Measurements from ENCODE around the gene ING5. TPM values are rescaled to one million over a fixed set of nuclear protein-coding genes. Genes with fewer than 3 reads are reported as not detected.

The ING5 gene
- total RNA-seq, 1 experiment from 2014 or later = 32.1 TPM

GRCh38 chr2:241652722-241653121 is 49.1 kb upstream of the ING5 start:
- ChIA-PET CTCF (no interaction called here), POLR2A (ENCODE audit: unreplicated experiment) (no interaction called here)
- H3K9ac ChIP-seq (ENCODE audit: low read length) = no peak overlapping the region
- no peak overlapping the region for H3K27ac ChIP-seq (ENCODE audit: low read length)
- no peaks in the 10 kb centered on the region for H3F3A ChIP-seq (ENCODE audit: low read length, unreplicated experiment)
- H3K79me2 ChIP-seq (ENCODE audit: low read length) = peaks cover 30% of the 10 kb centered on the region
- H3K4me2 ChIP-seq (ENCODE audit: low read length) = no peak overlapping the region
- DNase-seq (no peak), ATAC-seq (no peak)
- no peaks in the 10 kb centered on the region; the same call in 1 of the 2 replicates for H4K20me1 ChIP-seq (ENCODE audit: low read length)
- peaks cover 17% of the 10 kb centered on the region for H3K36me3 ChIP-seq (ENCODE audit: low read depth, low read length)
- H3K9me2 ChIP-seq (replicated peaks; ENCODE audit: low read length) = no peaks in the 10 kb centered on the region
- TF ChIP-seq EZH2phosphoT487 (IDR thresholded peaks at IDR 0.05; ENCODE audit: borderline replicate concordance, low read length) (no peak), EZH2 (IDR thresholded peaks at IDR 0.05; ENCODE audit: low read length, unreplicated experiment) (no peak)
- TF ChIP-seq, protein P1, sequence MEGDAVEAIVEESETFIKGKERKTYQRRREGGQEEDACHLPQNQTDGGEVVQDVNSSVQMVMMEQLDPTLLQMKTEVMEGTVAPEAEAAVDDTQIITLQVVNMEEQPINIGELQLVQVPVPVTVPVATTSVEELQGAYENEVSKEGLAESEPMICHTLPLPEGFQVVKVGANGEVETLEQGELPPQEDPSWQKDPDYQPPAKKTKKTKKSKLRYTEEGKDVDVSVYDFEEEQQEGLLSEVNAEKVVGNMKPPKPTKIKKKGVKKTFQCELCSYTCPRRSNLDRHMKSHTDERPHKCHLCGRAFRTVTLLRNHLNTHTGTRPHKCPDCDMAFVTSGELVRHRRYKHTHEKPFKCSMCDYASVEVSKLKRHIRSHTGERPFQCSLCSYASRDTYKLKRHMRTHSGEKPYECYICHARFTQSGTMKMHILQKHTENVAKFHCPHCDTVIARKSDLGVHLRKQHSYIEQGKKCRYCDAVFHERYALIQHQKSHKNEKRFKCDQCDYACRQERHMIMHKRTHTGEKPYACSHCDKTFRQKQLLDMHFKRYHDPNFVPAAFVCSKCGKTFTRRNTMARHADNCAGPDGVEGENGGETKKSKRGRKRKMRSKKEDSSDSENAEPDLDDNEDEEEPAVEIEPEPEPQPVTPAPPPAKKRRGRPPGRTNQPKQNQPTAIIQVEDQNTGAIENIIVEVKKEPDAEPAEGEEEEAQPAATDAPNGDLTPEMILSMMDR (conservative IDR thresholded peaks at IDR 0.05; ENCODE audit: low read depth, low read length) = no peak
- H3K27me3 ChIP-seq (ENCODE audit: low read length) = no peaks in the 10 kb centered on the region
- H2AFZ ChIP-seq (ENCODE audit: low read length) = no peak overlapping the region
- H3K9me3 ChIP-seq (ENCODE audit: low read length) = no peaks in the 10 kb centered on the region
- H3K4me3 ChIP-seq (ENCODE audit: low read length) = no peak overlapping the region
- no peaks in the 10 kb centered on the region for H3K4me1 ChIP-seq (ENCODE audit: insufficient read depth, low read length)
- BruUV-seq (replicated peaks) = no TSS peak
- intact Hi-C loops (cut with micrococcal nuclease) = no loop called here

DNA sequence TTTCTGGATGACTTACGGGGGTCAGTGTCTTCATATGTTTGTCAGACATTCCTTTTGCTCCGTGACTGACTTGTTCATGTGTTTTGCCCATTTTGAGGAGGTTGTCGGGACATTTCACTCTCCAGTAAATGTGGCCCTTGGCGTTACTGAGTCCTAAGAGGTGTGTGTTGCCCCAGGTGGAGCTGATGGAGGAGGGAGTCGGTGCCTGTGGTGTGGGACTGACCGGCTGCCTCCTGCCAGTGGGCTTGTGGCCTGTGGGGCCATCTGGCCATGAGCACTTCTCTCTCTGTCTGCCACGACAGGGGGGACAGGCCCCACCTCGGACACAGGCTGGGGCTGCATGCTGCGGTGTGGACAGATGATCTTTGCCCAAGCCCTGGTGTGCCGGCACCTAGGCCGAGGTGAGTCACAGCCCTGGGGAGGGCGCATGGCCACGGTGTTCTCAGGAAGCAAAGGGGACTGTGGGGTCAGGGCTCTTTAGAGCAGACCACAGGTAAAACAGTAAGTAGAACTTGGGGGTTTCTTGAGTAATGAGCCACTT is 48.6 kb upstream of the ING5 start:
- Histone ChIP-seq H3F3A (ENCODE audit: low read length, unreplicated experiment) (no peaks in the 10 kb centered on the region), H3K27me3 (ENCODE audit: low read length) (no peaks in the 10 kb centered on the region), H3K4me2 (ENCODE audit: low read length) (no peak overlapping the region), H3K36me3 (ENCODE audit: low read depth, low read length) (peaks cover 17% of the 10 kb centered on the region), H2AFZ (ENCODE audit: low read length) (no peak overlapping the region), H3K9ac (ENCODE audit: low read length) (no peak overlapping the region), H3K9me2 (replicated peaks; ENCODE audit: low read length) (no peaks in the 10 kb centered on the region), H3K9me3 (ENCODE audit: low read length) (no peaks in the 10 kb centered on the region), H4K20me1 (ENCODE audit: low read length) (no peaks in the 10 kb centered on the region; the same call in 1 of the 2 replicates), H3K27ac (ENCODE audit: low read length) (no peak overlapping the region), H3K4me3 (ENCODE audit: low read length) (no peak overlapping the region), H3K4me1 (ENCODE audit: insufficient read depth, low read length) (no peaks in the 10 kb centered on the region), H3K79me2 (ENCODE audit: low read length) (peaks cover 25% of the 10 kb centered on the region)
- CTCF ChIA-PET = no interaction called here
- TF ChIP-seq EZH2 (IDR thresholded peaks at IDR 0.05; ENCODE audit: low read length, unreplicated experiment) (no peak), EZH2phosphoT487 (IDR thresholded peaks at IDR 0.05; ENCODE audit: borderline replicate concordance, low read length) (no peak)
- TF ChIP-seq, protein P1 (conservative IDR thresholded peaks at IDR 0.05; ENCODE audit: low read depth, low read length) = no peak
- POLR2A ChIA-PET (ENCODE audit: unreplicated experiment) = no interaction called here
- intact Hi-C loops (cut with micrococcal nuclease) = no loop called here
- BruUV-seq (replicated peaks) = no TSS peak
- DNase-seq = no peak
- ATAC-seq = no peak

- TF ChIP-seq EZH2 (IDR thresholded peaks at IDR 0.05; ENCODE audit: low read length, unreplicated experiment) (no peak), EZH2phosphoT487 (IDR thresholded peaks at IDR 0.05; ENCODE audit: borderline replicate concordance, low read length) (no peak)
- TF ChIP-seq, protein P1 (conservative IDR thresholded peaks at IDR 0.05; ENCODE audit: low read depth, low read length) = no peak
- no peak for DNase-seq
- Histone ChIP-seq H3F3A (ENCODE audit: low read length, unreplicated experiment) (no peaks in the 10 kb centered on the region), H2AFZ (ENCODE audit: low read length) (no peak overlapping the region), H3K4me1 (ENCODE audit: insufficient read depth, low read length) (no peaks in the 10 kb centered on the region), H3K9ac (ENCODE audit: low read length) (no peak overlapping the region), H3K27ac (ENCODE audit: low read length) (no peak overlapping the region), H3K79me2 (ENCODE audit: low read length) (peaks cover 12% of the 10 kb centered on the region), H3K4me3 (ENCODE audit: low read length) (no peak overlapping the region), H4K20me1 (ENCODE audit: low read length) (no peaks in the 10 kb centered on the region), H3K36me3 (ENCODE audit: low read depth, low read length) (peaks cover 22% of the 10 kb centered on the region), H3K4me2 (ENCODE audit: low read length) (no peak overlapping the region), H3K9me3 (ENCODE audit: low read length) (no peaks in the 10 kb centered on the region), H3K27me3 (ENCODE audit: low read length) (no peaks in the 10 kb centered on the region), H3K9me2 (replicated peaks; ENCODE audit: low read length) (no peaks in the 10 kb centered on the region)
- no TSS peak for BruUV-seq (replicated peaks)
- CTCF ChIA-PET = no interaction called here
- POLR2A ChIA-PET (ENCODE audit: unreplicated experiment) = no interaction called here
- intact Hi-C loops (cut with micrococcal nuclease) = no loop called here
- ATAC-seq = no peak
Measured at GRCh38 chr2:241654551-241654950, 47.3 kb upstream of the ING5 start.

All from PC-3 (cell line).